Superior temporal gyrus (tissue), 1 donor: ENCODE results near the gene PRSS57.
"Not testable (repeated sequence)": the region's sequence is repeated elsewhere in the genome, so short reads cannot be mapped to it uniquely, and the experiment has no call there.

Experiments used
- DNase-seq: peaks from one replicate; pipeline ENCODE4 v3.0.0-alpha.2; 2016; ENCODE audit errors: extremely low spot score

The PRSS57 gene

GRCh38 chr19:674282-675151 lies 20.7 kb downstream of the PRSS57 start:
- DNase-seq = no peak

GRCh38 chr19:670609-671075 lies 24.6 kb downstream of the PRSS57 start:
- no peak for DNase-seq

- DNase-seq = not testable (repeated sequence)
These were observed 26.4 kb downstream of the PRSS57 start for GRCh38 chr19:668675-669434.

- not testable (repeated sequence) for DNase-seq
These were observed 28.2 kb downstream of the PRSS57 start for GRCh38 chr19:666985-667573.

GRCh38 chr19:664913-665443 lies 30.3 kb downstream of the PRSS57 start:
- peak; percentile 89 for DNase-seq

GRCh38 chr19:663682-664117 lies 31.6 kb downstream of the PRSS57 start:
- no peak for DNase-seq

- peak; percentile 81 for DNase-seq
These were observed 32.1 kb downstream of the PRSS57 start, which contains the start of gene RNF126 for GRCh38 chr19:662962-663681. TSS of gene RNF126 (minus strand) at chr19:663214. CDS start at chr19:663121, 93 bp downstream.

- no peak for DNase-seq
These were observed 32.9 kb downstream of the PRSS57 start for GRCh38 chr19:662207-662961.

- DNase-seq = no peak
These were observed 33.6 kb downstream of the PRSS57 start for GRCh38 chr19:661427-662196.

GRCh38 chr19:660793-661426 lies 34.3 kb downstream of the PRSS57 start:
- no peak for DNase-seq

GRCh38 chr19:658916-659839 lies 36.1 kb downstream of the PRSS57 start:
- no peak for DNase-seq

- no peak for DNase-seq
These were observed 37.0 kb downstream of the PRSS57 start for GRCh38 chr19:658059-658839.

GRCh38 chr19:657611-658010 lies 37.6 kb downstream of the PRSS57 start:
- no peak for DNase-seq

- no peak for DNase-seq
These were observed 38.3 kb downstream of the PRSS57 start for GRCh38 chr19:656751-657559.

GRCh38 chr19:655691-656090 lies 39.6 kb downstream of the PRSS57 start:
- no peak for DNase-seq

- DNase-seq = no peak
These were observed 41.8 kb downstream of the PRSS57 start for GRCh38 chr19:653425-653824.
